Activated naive CD8-positive, alpha-beta T cell treated with anti-CD3 and anti-CD28 coated beads, Interleukin-2, amount 50 U/mL, for 16 hours (primary cell): Measurements from ENCODE around the gene CLIP4.

Source experiments
- DNase-seq: peaks from one replicate; pipeline ENCODE4 v3.0.0-alpha.2; 2020; ENCODE audit warnings: low read depth, low spot score

The CLIP4 gene

GRCh38 chr2:29139152-29139551 lies 23.9 kb downstream of the CLIP4 start:
- no peak for DNase-seq

- no peak for DNase-seq
Measured at GRCh38 chr2:29139731-29140130, 24.5 kb downstream of the CLIP4 start.

- no peak for DNase-seq
Measured at GRCh38 chr2:29143657-29144056, 28.4 kb downstream of the CLIP4 start.

GRCh38 chr2:29146197-29146596 lies 31.0 kb downstream of the CLIP4 start:
- no peak for DNase-seq

GRCh38 chr2:29147963-29148362 lies 32.7 kb downstream of the CLIP4 start:
- DNase-seq, result no peak

GRCh38 chr2:29154610-29155009 lies 39.4 kb downstream of the CLIP4 start:
- no peak for DNase-seq

- no peak for DNase-seq
Measured at GRCh38 chr2:29155578-29155977, 40.4 kb downstream of the CLIP4 start.

- no peak for DNase-seq
Measured at GRCh38 chr2:29157131-29157530, 41.9 kb downstream of the CLIP4 start.

- no peak for DNase-seq
Measured at GRCh38 chr2:29159125-29159524, 43.9 kb downstream of the CLIP4 start.

GRCh38 chr2:29160184-29160583 lies 45.0 kb downstream of the CLIP4 start:
- DNase-seq, result no peak

- no peak for DNase-seq
Measured at GRCh38 chr2:29162204-29162928, 47.2 kb downstream of the CLIP4 start.

- no peak for DNase-seq
Measured at GRCh38 chr2:29164091-29164846, 49.1 kb downstream of the CLIP4 start.

GRCh38 chr2:29165362-29166241 lies 50.4 kb downstream of the CLIP4 start:
- DNase-seq, result no peak

- DNase-seq, result no peak
Measured at GRCh38 chr2:29166242-29167039, 51.2 kb downstream of the CLIP4 start.

- no peak for DNase-seq
Measured at GRCh38 chr2:29174937-29175336, 59.7 kb downstream of the CLIP4 start.

GRCh38 chr2:29175338-29175737 lies 60.1 kb downstream of the CLIP4 start:
- no peak for DNase-seq

GRCh38 chr2:29182334-29182733 lies 67.1 kb downstream of the CLIP4 start:
- DNase-seq, result no peak

GRCh38 chr2:29182920-29183319 lies 67.7 kb downstream of the CLIP4 start:
- DNase-seq, result no peak

GRCh38 chr2:29184531-29184930 lies 69.3 kb downstream of the CLIP4 start:
- no peak for DNase-seq

- no peak for DNase-seq
Measured at GRCh38 chr2:29186817-29187216, 71.6 kb downstream of the CLIP4 start.

GRCh38 chr2:29187926-29188325 lies 72.7 kb downstream of the CLIP4 start:
- no peak for DNase-seq
